ENCODE data around the gene CDH4.

CDH4 gene

GRCh38 chr20:61361501-61361900, 109.4 kb downstream of the CDH4 start:
- DNase-seq: no peak

GRCh38 chr20:61364147-61364546, 112.1 kb downstream of the CDH4 start:
- no peak for DNase-seq

GRCh38 chr20:61366914-61367313, 114.9 kb downstream of the CDH4 start:
- no peak for DNase-seq

- DNase-seq: no peak
Measured at GRCh38 chr20:61369731-61370520, 117.9 kb downstream of the CDH4 start.

GRCh38 chr20:61370841-61371303, 118.8 kb downstream of the CDH4 start:
- no peak for DNase-seq

- no peak for DNase-seq
Measured at GRCh38 chr20:61371501-61372136, 119.6 kb downstream of the CDH4 start.

GRCh38 chr20:61372137-61373054, 120.3 kb downstream of the CDH4 start:
- no peak for DNase-seq

- DNase-seq: no peak
Measured at GRCh38 chr20:61373055-61373399, 121.0 kb downstream of the CDH4 start.

- DNase-seq: no peak
Measured at GRCh38 chr20:61373956-61374545, 122.0 kb downstream of the CDH4 start.

- no peak for DNase-seq
Measured at GRCh38 chr20:61376541-61377240, 124.6 kb downstream of the CDH4 start.

GRCh38 chr20:61378694-61379355, 126.8 kb downstream of the CDH4 start:
- DNase-seq: no peak

GRCh38 chr20:61379898-61380544, 128.0 kb downstream of the CDH4 start:
- no peak for DNase-seq

- no peak for DNase-seq
Measured at GRCh38 chr20:61380545-61380915, 128.5 kb downstream of the CDH4 start.

- DNase-seq: no peak
Measured at GRCh38 chr20:61382194-61382593, 130.1 kb downstream of the CDH4 start.

GRCh38 chr20:61385296-61385695, 133.2 kb downstream of the CDH4 start:
- DNase-seq: no peak

- DNase-seq: no peak
Measured at GRCh38 chr20:61385731-61386130, 133.7 kb downstream of the CDH4 start.

- no peak for DNase-seq
Measured at GRCh38 chr20:61387204-61387953, 135.3 kb downstream of the CDH4 start.

GRCh38 chr20:61387954-61388348, 135.9 kb downstream of the CDH4 start:
- no peak for DNase-seq

- no peak for DNase-seq
Measured at GRCh38 chr20:61389077-61389476, 137.0 kb downstream of the CDH4 start.

- no peak for DNase-seq
Measured at GRCh38 chr20:61391185-61391584, 139.1 kb downstream of the CDH4 start.
